GM12872 (cell line): ENCODE data around the gene TNS2.

Experiments used
- TF ChIP-seq, protein P1 (sequence below): IDR thresholded peaks from 3 replicates; pipeline ENCODE4 v1.5.1; 2011; ENCODE audit warnings: low read depth, mild to moderate bottlenecking, low read length, moderate library complexity; ENCODE audit not compliant: insufficient read depth

TNS2 gene

DNA sequence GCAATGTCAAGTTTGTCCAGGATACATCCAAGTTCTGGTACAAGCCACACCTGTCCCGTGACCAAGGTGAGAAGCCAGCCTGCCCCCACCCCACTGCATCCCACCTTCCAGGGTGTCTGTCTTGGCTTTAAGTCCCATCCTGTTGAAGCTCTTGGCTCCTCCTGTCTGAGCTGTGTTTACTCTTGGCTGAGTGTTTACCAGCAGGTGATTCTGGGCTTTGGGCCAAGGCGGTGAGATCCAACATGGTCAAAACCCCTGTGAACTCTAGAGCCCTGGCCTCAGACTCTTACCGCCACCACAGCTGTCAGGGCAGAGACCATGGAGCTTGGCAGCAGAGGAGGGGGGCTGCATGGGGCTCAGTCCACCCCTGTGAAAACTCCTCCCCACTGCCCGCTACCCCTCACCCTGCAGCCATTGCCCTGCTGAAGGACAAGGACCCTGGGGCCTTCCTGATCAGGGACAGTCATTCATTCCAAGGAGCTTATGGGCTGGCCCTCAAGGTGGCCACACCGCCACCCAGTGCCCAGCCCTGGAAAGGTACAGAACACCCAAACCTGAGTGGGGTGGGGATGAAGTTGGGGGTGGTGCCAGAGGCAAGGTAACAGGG is 11.6 kb downstream of the TNS2 start:
- TF ChIP-seq, protein P1, sequence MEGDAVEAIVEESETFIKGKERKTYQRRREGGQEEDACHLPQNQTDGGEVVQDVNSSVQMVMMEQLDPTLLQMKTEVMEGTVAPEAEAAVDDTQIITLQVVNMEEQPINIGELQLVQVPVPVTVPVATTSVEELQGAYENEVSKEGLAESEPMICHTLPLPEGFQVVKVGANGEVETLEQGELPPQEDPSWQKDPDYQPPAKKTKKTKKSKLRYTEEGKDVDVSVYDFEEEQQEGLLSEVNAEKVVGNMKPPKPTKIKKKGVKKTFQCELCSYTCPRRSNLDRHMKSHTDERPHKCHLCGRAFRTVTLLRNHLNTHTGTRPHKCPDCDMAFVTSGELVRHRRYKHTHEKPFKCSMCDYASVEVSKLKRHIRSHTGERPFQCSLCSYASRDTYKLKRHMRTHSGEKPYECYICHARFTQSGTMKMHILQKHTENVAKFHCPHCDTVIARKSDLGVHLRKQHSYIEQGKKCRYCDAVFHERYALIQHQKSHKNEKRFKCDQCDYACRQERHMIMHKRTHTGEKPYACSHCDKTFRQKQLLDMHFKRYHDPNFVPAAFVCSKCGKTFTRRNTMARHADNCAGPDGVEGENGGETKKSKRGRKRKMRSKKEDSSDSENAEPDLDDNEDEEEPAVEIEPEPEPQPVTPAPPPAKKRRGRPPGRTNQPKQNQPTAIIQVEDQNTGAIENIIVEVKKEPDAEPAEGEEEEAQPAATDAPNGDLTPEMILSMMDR, result peak; percentile 38

DNA sequence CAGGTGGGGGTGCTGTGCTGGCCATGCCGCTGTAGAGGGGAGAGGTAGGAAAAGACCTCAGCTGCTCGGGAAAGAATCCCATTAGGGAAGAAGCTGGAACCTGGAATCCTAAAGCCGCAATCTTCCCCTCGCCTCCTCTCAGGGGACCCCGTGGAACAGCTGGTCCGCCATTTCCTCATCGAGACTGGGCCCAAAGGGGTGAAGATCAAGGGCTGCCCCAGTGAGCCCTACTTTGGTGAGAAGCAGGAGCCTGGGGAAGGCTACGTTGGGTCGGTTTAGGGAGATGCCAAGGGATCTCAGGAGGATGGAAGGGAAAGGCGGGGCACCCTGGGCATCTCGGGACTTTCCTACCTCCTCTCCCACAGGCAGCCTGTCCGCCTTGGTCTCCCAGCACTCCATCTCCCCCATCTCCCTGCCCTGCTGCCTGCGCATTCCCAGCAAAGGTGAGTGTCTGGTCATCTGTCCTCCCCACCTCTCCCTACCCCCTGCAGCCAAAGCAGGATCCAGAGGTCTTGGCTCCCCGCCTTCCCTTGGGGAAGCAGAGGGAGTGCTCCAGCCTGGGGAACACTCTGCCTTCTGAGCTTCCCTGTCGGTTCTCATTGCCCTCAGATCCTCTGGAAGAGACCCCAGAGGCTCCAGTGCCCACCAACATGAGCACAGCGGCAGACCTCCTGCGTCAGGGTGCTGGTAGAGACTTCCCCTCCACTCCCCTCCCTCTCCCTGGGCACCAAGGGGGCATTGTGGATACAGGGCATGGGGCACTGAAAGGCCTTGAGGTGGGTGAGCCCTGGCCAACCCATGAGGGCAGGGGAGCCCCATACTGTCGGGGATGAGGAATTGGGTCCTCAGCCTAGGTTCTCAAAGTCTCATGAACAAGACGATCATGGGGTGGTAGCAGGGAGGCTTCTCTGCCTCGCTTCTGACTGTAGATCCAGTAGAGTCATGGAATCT is 12.4 kb downstream of the TNS2 start:
- TF ChIP-seq, protein P1, result no peak

DNA sequence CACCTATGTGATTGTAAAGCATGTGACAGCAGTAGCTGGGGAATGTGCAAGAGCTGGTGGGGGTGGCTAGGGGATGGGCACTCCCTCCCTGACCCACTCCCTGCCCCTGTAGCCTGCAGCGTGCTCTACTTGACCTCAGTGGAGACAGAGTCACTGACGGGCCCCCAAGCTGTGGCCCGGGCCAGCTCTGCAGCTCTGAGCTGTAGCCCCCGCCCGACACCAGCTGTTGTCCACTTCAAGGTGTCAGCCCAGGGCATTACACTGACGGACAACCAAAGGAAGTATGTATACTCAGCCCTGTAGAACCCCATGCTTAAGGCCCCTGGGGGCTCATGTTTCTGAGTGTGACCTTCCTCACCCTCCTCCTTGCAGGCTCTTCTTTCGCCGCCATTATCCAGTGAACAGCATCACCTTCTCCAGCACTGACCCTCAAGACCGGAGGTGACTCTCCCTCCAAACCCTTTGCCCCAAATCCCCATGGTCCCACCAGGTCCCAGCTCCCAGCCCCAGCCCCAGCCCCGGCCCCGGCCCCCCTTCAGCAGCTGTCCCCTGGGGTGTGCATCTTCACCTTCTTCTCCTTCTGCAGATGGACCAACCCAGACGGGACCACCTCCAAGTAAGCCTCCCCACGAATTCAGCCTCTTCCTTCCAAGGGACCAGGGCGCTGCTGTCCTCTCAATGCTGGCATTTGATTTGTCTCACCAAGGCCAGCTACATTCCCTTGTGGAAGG is 13.3 kb downstream of the TNS2 start:
- TF ChIP-seq, protein P1, result no peak

DNA sequence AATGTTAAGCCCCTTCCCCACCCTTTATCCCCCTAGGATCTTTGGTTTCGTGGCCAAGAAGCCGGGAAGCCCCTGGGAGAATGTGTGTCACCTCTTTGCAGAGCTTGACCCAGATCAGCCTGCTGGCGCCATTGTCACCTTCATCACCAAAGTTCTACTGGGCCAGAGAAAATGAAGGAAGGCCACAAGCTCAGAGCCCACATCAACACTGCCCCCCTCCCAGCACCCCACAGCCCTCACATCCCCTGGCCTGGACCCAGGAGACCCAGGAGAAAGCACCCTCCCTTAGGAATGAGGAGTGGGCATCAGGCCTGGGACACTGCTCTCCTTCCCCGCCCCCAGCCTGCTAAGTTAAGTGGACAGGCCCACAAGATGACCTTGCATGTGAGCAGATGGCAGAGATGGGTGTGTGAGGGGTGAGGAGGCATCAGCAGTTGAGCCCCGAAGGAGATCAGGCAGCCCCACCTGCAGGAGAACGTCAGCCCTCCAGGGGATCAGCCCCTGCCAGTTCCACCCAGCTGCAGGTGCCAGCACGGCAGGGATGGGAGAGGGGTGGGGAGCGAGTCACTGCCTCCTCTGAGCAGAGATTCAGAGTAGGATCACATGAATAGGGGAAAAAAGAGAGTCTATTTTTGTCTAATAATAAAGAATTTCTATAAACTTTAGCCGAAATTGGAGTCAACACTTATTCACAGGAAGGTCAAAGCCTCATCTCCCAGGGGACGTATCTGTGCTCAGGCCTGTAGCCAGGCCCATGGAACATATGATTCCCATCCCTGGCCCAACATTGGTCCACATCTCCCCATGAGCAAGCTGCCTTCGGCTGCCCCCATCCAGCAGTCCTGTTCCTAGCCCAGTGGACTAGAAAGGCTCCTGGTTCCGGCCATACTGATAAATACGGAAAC is 14.1 kb downstream of the TNS2 start:
- TF ChIP-seq, protein P1, result no peak

DNA sequence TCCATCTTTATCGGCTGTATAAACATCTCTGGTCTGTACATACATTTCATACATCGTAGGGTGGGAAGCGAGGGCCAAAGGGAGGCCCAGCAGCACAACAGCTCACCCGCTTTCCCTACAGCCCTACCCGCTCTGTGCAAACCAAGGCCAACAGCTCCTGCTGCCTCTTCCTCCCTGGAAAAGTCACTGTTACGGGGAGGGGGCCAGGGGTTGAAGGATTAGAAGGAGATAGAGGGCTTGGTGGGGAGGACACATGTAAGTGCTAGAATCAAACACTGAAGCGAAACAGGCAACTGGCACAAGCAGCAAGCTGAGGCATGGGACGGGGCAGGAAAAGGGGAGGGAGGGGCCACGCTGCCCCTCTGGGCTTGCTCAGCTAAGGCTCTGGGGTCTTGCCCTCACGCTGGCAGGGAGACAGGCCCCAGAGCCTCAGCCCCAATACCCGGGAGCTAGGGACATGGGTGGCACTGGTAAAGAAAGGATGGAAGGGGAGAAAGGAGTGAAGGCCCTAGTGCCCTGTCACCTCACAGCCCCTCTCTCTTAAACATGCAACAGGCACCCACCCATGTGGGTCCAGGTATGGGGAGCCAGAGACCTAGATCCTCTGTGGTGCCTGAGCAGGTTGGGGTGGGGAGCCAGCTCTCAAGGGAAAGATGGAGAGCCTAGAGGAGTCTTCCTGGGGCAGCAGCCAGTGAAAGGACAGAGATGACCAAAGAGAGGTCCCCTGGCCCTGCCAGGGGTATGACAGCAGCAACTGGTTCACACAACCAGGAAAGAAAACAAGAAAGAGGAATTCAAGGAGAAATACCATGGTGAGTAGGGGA is 15.0 kb downstream of the TNS2 start:
- TF ChIP-seq, protein P1, result no peak

DNA sequence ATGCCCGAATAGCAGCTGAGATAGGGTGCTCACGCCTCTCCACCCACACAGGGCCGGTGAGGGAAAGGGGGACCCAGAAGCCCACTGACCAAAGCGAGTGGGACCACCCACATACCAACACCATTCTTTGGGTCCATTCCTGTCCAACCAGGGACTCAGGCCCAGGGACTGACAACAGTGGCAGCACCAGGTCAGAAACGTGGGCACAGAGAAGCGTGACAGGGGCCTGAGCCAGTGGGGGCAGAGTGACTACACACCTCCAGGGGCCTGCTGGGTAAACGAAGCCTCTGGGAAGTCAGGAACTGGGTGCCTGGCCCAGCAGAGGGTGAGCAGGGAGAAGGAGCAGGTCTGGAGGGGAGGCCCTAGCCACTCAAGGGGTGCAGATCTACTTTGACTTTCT is 15.6 kb downstream of the TNS2 start:
- TF ChIP-seq, protein P1, result no peak
